NCI-H2107 treated with DMSO at 0.1 percent for 48 hours (cell line): ENCODE measurements around the gene GIMAP8.
"Not testable (repeated sequence)": the region's sequence is repeated elsewhere in the genome, so short reads cannot be mapped to it uniquely, and the experiment has no call there.

ENCODE experiments used
- DNase-seq: peaks from one replicate; lab custom pipeline; 2025; ENCODE audit not compliant: unreplicated experiment; lab: John Stamatoyannopoulos, UW

GIMAP8 gene

GRCh38 chr7:150434240-150434639, 16.2 kb upstream of the GIMAP8 start:
- no peak for DNase-seq

GRCh38 chr7:150435047-150435389, 15.4 kb upstream of the GIMAP8 start:
- no peak for DNase-seq

- DNase-seq = no peak
These were observed 14.9 kb upstream of the GIMAP8 start for GRCh38 chr7:150435390-150436073.

- no peak for DNase-seq
These were observed 10.5 kb upstream of the GIMAP8 start for GRCh38 chr7:150439967-150440366.

GRCh38 chr7:150441524-150441923, 8.9 kb upstream of the GIMAP8 start:
- no peak for DNase-seq

- DNase-seq = no peak
These were observed 7.6 kb upstream of the GIMAP8 start for GRCh38 chr7:150442811-150443210.

- DNase-seq = no peak
These were observed 6.5 kb upstream of the GIMAP8 start for GRCh38 chr7:150443793-150444540.

GRCh38 chr7:150444674-150445365, 5.6 kb upstream of the GIMAP8 start:
- peak; percentile 37 for DNase-seq

GRCh38 chr7:150446288-150446938, 4.0 kb upstream of the GIMAP8 start:
- DNase-seq = peak; percentile 77

GRCh38 chr7:150447966-150448788, 2.3 kb upstream of the GIMAP8 start:
- no peak for DNase-seq

GRCh38 chr7:150448789-150449147, 1.7 kb upstream of the GIMAP8 start:
- DNase-seq = peak; percentile 82

GRCh38 chr7:150449206-150449952, 1.1 kb upstream of the GIMAP8 start:
- no peak for DNase-seq

- peak; percentile 60 for DNase-seq
These were observed 815 bp downstream of the GIMAP8 start for GRCh38 chr7:150451097-150451793.

- no peak for DNase-seq
These were observed 1.5 kb downstream of the GIMAP8 start for GRCh38 chr7:150451833-150452461.

- DNase-seq = no peak
These were observed 2.8 kb downstream of the GIMAP8 start for GRCh38 chr7:150453181-150453580.

GRCh38 chr7:150453892-150454291, 3.5 kb downstream of the GIMAP8 start:
- DNase-seq = no peak

GRCh38 chr7:150457064-150457463, 6.6 kb downstream of the GIMAP8 start:
- DNase-seq = not testable (repeated sequence)

GRCh38 chr7:150458235-150458634, 7.8 kb downstream of the GIMAP8 start:
- DNase-seq = no peak

- no peak for DNase-seq
These were observed 8.3 kb downstream of the GIMAP8 start for GRCh38 chr7:150458756-150459155.
